ENCODE results near the gene GBP3. TPM values are rescaled to one million over a fixed set of nuclear protein-coding genes. Genes with fewer than 3 reads are reported as not detected.
"Not testable (repeated sequence)": the region's sequence is repeated elsewhere in the genome, so short reads cannot be mapped to it uniquely, and the experiment has no call there.

Gene GBP3
- total RNA-seq, 4 donors from 2014 or later, result 5.5 to 15.7 (median 9.7) TPM

DNA sequence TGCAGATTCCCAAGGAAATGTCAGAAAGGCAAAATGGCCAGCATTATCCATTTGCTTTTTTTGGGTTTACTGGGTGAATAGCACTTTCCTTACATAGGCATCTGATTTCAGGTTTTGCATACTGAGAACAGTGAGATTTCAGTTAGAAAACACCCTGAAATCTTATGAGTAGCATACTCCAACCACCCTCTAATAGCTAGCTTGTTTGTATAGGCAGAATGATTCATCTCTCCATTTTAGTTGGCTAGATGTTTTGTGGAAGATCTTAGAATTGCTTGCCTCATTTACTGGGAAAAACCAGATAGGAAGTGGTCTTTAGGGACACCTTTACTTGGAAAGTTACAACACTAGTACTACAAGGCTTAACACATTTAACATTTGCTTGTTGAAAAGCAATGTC is 40.6 kb downstream of the GBP3 start:
- H3K4me1 ChIP-seq, result peaks cover 44% of the 10 kb centered on the region
- TF ChIP-seq EP300 (IDR thresholded peaks at IDR 0.05) (no peak), POLR2AphosphoS5 (IDR thresholded peaks at IDR 0.05) (no peak), POLR2A (IDR thresholded peaks at IDR 0.05) (no peak)
- TF ChIP-seq, protein P1, sequence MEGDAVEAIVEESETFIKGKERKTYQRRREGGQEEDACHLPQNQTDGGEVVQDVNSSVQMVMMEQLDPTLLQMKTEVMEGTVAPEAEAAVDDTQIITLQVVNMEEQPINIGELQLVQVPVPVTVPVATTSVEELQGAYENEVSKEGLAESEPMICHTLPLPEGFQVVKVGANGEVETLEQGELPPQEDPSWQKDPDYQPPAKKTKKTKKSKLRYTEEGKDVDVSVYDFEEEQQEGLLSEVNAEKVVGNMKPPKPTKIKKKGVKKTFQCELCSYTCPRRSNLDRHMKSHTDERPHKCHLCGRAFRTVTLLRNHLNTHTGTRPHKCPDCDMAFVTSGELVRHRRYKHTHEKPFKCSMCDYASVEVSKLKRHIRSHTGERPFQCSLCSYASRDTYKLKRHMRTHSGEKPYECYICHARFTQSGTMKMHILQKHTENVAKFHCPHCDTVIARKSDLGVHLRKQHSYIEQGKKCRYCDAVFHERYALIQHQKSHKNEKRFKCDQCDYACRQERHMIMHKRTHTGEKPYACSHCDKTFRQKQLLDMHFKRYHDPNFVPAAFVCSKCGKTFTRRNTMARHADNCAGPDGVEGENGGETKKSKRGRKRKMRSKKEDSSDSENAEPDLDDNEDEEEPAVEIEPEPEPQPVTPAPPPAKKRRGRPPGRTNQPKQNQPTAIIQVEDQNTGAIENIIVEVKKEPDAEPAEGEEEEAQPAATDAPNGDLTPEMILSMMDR (IDR thresholded peaks at IDR 0.05), result no peak

DNA sequence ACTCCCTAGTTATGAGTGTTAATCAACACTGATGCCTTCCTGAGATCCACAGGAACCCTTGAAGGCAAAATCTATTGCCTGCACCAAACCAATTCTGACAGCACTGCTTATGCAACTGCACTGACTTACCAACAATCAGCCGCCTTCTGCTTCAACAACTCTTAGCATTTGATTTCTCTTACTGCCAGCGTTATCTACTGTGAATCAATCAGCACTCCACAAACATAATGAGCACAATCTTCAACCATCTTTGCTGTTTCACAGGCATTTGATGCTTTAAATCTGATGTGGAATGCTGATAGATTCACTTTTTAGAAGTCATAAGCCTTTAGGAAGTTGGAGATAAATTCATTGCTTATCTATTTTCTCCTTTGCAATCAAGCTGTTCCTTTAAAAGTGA is 41.2 kb downstream of the GBP3 start:
- DNase-seq (ENCODE audit: low spot score in 2 of 2); H3K9me3 ChIP-seq; H3K27me3 ChIP-seq; H3K4me3 ChIP-seq; H3K27ac ChIP-seq: not testable (repeated sequence)
- WGBS, result 82% methylated on average over 2 of the region's 2 CpGs
- Histone ChIP-seq H3K36me3 (peaks cover 19% of the 10 kb centered on the region), H3K4me1 (peaks cover 43% of the 10 kb centered on the region)

More for the DNA sequence above, 40.6 kb downstream of the GBP3 start:
- no peak overlapping the region for H3K4me3 ChIP-seq
- H3K27ac ChIP-seq, result no peak overlapping the region
- no peak for DNase-seq (ENCODE audit: low spot score in 2 of 2)
- H3K27me3 ChIP-seq, result no peaks in the 10 kb centered on the region
- peaks cover 24% of the 10 kb centered on the region for H3K36me3 ChIP-seq
- H3K9me3 ChIP-seq, result no peaks in the 10 kb centered on the region

DNA sequence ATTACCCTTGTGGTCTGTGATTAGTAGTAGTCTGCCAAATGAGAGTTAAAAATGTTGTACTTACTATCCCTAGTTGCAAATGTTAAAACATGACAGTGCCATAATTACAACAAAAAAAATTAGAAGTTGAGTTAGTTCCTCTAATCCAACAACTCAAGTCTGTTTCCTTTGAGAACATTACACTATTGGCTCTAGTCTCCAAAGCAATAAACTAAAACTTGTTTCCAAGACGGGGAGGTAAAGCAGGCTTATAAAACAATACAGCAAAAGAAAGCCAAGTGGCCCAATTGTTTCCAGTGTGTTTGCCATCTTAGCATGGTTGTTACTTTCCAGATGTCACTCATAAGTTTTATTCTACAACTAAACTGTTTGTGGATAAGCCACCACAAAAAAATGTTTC is 41.8 kb downstream of the GBP3 start:
- 24% methylated on average over 1 of the region's 1 CpG for WGBS
- no peaks in the 10 kb centered on the region for H3K27me3 ChIP-seq
- peaks cover 36% of the 10 kb centered on the region for H3K4me1 ChIP-seq

DNA sequence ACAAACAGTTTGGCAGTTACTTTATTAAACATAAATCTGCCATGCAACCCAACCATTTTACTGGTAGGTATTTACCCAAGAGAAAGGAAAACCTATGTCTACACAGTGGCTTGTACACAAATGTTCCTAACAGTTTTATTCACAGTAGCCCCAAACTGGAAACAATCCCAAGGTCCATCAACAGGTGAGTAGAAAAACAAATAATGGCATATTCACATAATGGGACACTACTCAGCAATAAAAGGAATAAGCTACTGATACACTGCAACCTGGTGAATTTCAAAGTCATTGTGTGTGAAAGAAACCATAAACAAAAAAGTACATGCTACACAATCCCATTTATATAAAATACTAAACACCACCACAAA is 42.9 kb downstream of the GBP3 start:
- Histone ChIP-seq H3K9me3 (no peaks in the 10 kb centered on the region), H3K27me3 (no peaks in the 10 kb centered on the region), H3K4me1 (peaks cover 25% of the 10 kb centered on the region), H3K4me3 (no peak overlapping the region), H3K27ac (no peak overlapping the region), H3K36me3 (peaks cover 15% of the 10 kb centered on the region)
- TF ChIP-seq POLR2AphosphoS5 (IDR thresholded peaks at IDR 0.05) (no peak), POLR2A (IDR thresholded peaks at IDR 0.05) (no peak), EP300 (IDR thresholded peaks at IDR 0.05) (no peak)
- TF ChIP-seq, protein P1 (IDR thresholded peaks at IDR 0.05), result no peak
- DNase-seq (ENCODE audit: low spot score in 2 of 2), result no peak

More for the DNA sequence above, 41.8 kb downstream of the GBP3 start:
- Histone ChIP-seq H3K36me3 (peaks cover 15% of the 10 kb centered on the region), H3K27ac (no peak overlapping the region), H3K4me3 (no peak overlapping the region), H3K9me3 (no peaks in the 10 kb centered on the region)
- TF ChIP-seq POLR2A (IDR thresholded peaks at IDR 0.05) (no peak), EP300 (IDR thresholded peaks at IDR 0.05) (no peak), POLR2AphosphoS5 (IDR thresholded peaks at IDR 0.05) (no peak)
- TF ChIP-seq, protein P1 (IDR thresholded peaks at IDR 0.05), result no peak
- DNase-seq (ENCODE audit: low spot score in 2 of 2), result no peak

GRCh38 chr1:88979054-88979748 is 43.5 kb downstream of the GBP3 start:
- no peaks in the 10 kb centered on the region for H3K9me3 ChIP-seq
- no peak for DNase-seq (ENCODE audit: low spot score in 2 of 2)
- TF ChIP-seq EP300 (IDR thresholded peaks at IDR 0.05), result no peak
- no peak for TF ChIP-seq POLR2A (IDR thresholded peaks at IDR 0.05)
- TF ChIP-seq POLR2AphosphoS5 (IDR thresholded peaks at IDR 0.05), result no peak
- TF ChIP-seq, protein P1 (IDR thresholded peaks at IDR 0.05), result no peak
- H3K36me3 ChIP-seq, result peaks cover 15% of the 10 kb centered on the region
- H3K27me3 ChIP-seq, result no peaks in the 10 kb centered on the region
- 76% methylated on average over 2 of the region's 2 CpGs for WGBS
- H3K4me3 ChIP-seq, result no peak overlapping the region
- H3K27ac ChIP-seq, result no peak overlapping the region
- peaks cover 20% of the 10 kb centered on the region for H3K4me1 ChIP-seq

DNA sequence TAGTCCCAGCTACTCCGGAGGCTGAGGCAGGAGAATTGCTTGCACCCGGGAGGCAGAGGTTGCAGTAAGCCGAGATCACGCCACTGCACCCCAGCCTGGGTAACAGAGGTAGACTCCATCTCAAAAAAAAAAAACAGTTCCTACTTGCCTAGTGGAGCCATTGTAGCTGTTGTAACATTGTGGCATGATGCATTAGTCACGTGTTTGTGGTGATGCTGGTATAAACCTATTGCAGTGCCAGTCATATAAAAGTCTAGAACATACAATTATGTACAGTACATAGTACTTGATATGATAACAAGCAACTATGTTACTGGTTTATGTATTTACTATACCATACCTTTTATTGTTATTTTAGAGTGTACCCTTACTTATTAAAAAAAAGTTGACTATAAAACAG is 46.4 kb downstream of the GBP3 start:
- TF ChIP-seq POLR2A (IDR thresholded peaks at IDR 0.05), result no peak
- TF ChIP-seq POLR2AphosphoS5 (IDR thresholded peaks at IDR 0.05), result no peak
- no peak overlapping the region for H3K4me3 ChIP-seq
- no peak overlapping the region for H3K27ac ChIP-seq
- H3K36me3 ChIP-seq, result peaks cover 9% of the 10 kb centered on the region
- no peak for DNase-seq (ENCODE audit: low spot score in 2 of 2)
- H3K4me1 ChIP-seq, result peaks cover 11% of the 10 kb centered on the region
- no peaks in the 10 kb centered on the region for H3K9me3 ChIP-seq
- WGBS, result 96% methylated on average over 5 of the region's 5 CpGs
- no peaks in the 10 kb centered on the region for H3K27me3 ChIP-seq

- not testable (repeated sequence) for H3K9me3 ChIP-seq; H3K4me1 ChIP-seq; DNase-seq (ENCODE audit: low spot score in 2 of 2); H3K4me3 ChIP-seq; H3K27ac ChIP-seq; H3K27me3 ChIP-seq; H3K36me3 ChIP-seq
- 86% methylated on average over 13 of the region's 13 CpGs for WGBS
Measured at GRCh38 chr1:88974616-88975172, 48.0 kb downstream of the GBP3 start.
